Caco-2 (cell line): ENCODE data around the gene STX8. TPM values are rescaled to one million over a fixed set of nuclear protein-coding genes. Genes with fewer than 3 reads are reported as not detected.

Source experiments
- BruUV-seq: library from RNA; stranded (reverse); fragments of 400-500 nt; replicated peaks from 2 replicates; lab custom pipeline; 2021; lab: Mats Ljungman, UMichigan
- CTCF ChIA-PET: fragments of 300-600 bp; sonication (Branson Sonifier 250); formaldehyde crosslinking; loops from one replicate; lab custom pipeline; 2022; ENCODE audit warnings: antibody characterized with exemption; lab: Charles Lee
- POLR2A ChIA-PET: fragments of 300-600 bp; sonication (Branson Sonifier 250); formaldehyde crosslinking; loops from one replicate; lab custom pipeline; 2022; ENCODE audit warnings: antibody characterized with exemption; lab: Charles Lee
- DNase-seq, 2 experiments: peaks; one replicate each; pipeline versions ENCODE4 v3.0.0 to v3.0.0-alpha.2; 2020 to 2022
- H3K27me3 ChIP-seq: replicated peaks from 2 replicates; pipeline ENCODE4 v1.6.0; 2011; ENCODE audit warnings: low read length; ENCODE audit not compliant: control insufficient read depth, insufficient read depth
- H3K36me3 ChIP-seq: 2 replicates; pipeline ENCODE4 v1.5.1; 2011; ENCODE audit warnings: low read length; ENCODE audit not compliant: control insufficient read depth, insufficient read depth
- H3K4me1 ChIP-seq: fragments of 250-450 bp; sonication (Bioruptor Pico); 2 replicates; pipeline ENCODE4 v1.5.1; 2020; ENCODE audit warnings: mild to moderate bottlenecking
- H3K4me3 ChIP-seq: 2 replicates; pipeline ENCODE4 v1.5.1; 2011; ENCODE audit warnings: low read depth, mild to moderate bottlenecking, control low read depth, low read length
- H3K9me3 ChIP-seq: fragments of 250-450 bp; sonication (Bioruptor Pico); 2 replicates; pipeline ENCODE4 v1.5.1; 2020; ENCODE audit warnings: mild to moderate bottlenecking, moderate library complexity
- H3K27ac Mint-ChIP-seq: one replicate; pipeline ENCODE4 v1.8.0; 2022; ENCODE audit warnings: mixed read lengths; ENCODE audit not compliant: unreplicated experiment
- H3K27me3 Mint-ChIP-seq: one replicate; pipeline ENCODE4 v1.8.0; 2022; ENCODE audit warnings: mixed read lengths; ENCODE audit not compliant: insufficient read depth, unreplicated experiment
- H3K36me3 Mint-ChIP-seq: one replicate; pipeline ENCODE4 v1.8.0; 2022; ENCODE audit warnings: mild to moderate bottlenecking, mixed read lengths; ENCODE audit not compliant: insufficient read depth, unreplicated experiment
- H3K4me1 Mint-ChIP-seq: one replicate; pipeline ENCODE4 v1.8.0; 2022; ENCODE audit warnings: low read depth, mixed read lengths; ENCODE audit not compliant: unreplicated experiment
- H3K4me3 Mint-ChIP-seq: one replicate; pipeline ENCODE4 v1.8.0; 2022; ENCODE audit warnings: mild to moderate bottlenecking, moderate library complexity, mixed read lengths; ENCODE audit not compliant: unreplicated experiment
- H3K9me3 Mint-ChIP-seq: one replicate; pipeline ENCODE4 v1.8.0; 2022; ENCODE audit warnings: mixed read lengths; ENCODE audit not compliant: unreplicated experiment
- CTCF ChIP-seq, 2 experiments: fragments of 200-600 bp in 1 of 2; IDR thresholded peaks; 1 replicate in 1 of 2; 2 replicates in 1 of 2; pipeline versions ENCODE4 v1.5.1 to v1.8.0; 2011 to 2022; ENCODE audit warnings: antibody characterized with exemption in 1 of 2, control low read depth in 1 of 2, inconsistent platforms in 1 of 2, low read depth in 1 of 2, low read length in 1 of 2, mild to moderate bottlenecking in 1 of 2, moderate library complexity in 1 of 2; ENCODE audit not compliant: insufficient read depth in 1 of 2, severe bottlenecking in 1 of 2, unreplicated experiment in 1 of 2
- intact Hi-C: fragments of 100-400 bp; cut with micrococcal nuclease; formaldehyde crosslinking; loops from one replicate; pipeline ENCODE4 v1.10.0; 2022; ENCODE audit not compliant: unreplicated experiment
- total RNA-seq: library from RNA; stranded (reverse); gene quantifications from 2 replicates; pipeline ENCODE4 v1.2.3, GENCODE V29; 2022

Gene STX8
- total RNA-seq, 1 experiment from 2014 or later = 22.6 TPM

GRCh38 chr17:9256751-9257629 is 318.6 kb downstream of the STX8 start:
- intact Hi-C loops = no loop called here
- Mint-ChIP-seq H3K4me3 (no peak overlapping the region), H3K4me1 (peaks cover 15% of the 10 kb centered on the region), H3K27ac (peak overlapping the region; percentile 24), H3K9me3 (no peaks in the 10 kb centered on the region), H3K27me3 (no peaks in the 10 kb centered on the region), H3K36me3 (no peaks in the 10 kb centered on the region)
- H3K36me3 ChIP-seq = no peaks in the 10 kb centered on the region
- no peak overlapping the region for H3K4me3 ChIP-seq
- POLR2A ChIA-PET = no interaction called here
- no peaks in the 10 kb centered on the region for H3K4me1 ChIP-seq
- BruUV-seq = no TSS peak
- H3K9me3 ChIP-seq = no peaks in the 10 kb centered on the region
- CTCF ChIA-PET = no interaction called here
- DNase-seq = no peak
- TF ChIP-seq CTCF (IDR thresholded peaks at IDR 0.05; ENCODE audit: insufficient read depth in 1 of 2, low read depth in 1 of 2, low read length in 1 of 2, severe bottlenecking in 1 of 2, unreplicated experiment in 1 of 2) = no peak
- no peaks in the 10 kb centered on the region for H3K27me3 ChIP-seq

- H3K36me3 ChIP-seq = no peaks in the 10 kb centered on the region
- Mint-ChIP-seq H3K4me1 (peaks cover 15% of the 10 kb centered on the region), H3K4me3 (no peak overlapping the region), H3K27ac (no peak overlapping the region), H3K9me3 (no peaks in the 10 kb centered on the region), H3K36me3 (no peaks in the 10 kb centered on the region), H3K27me3 (no peaks in the 10 kb centered on the region)
- CTCF ChIA-PET = no interaction called here
- H3K4me3 ChIP-seq = no peak overlapping the region
- TF ChIP-seq CTCF (IDR thresholded peaks at IDR 0.05; ENCODE audit: insufficient read depth in 1 of 2, low read depth in 1 of 2, low read length in 1 of 2, severe bottlenecking in 1 of 2, unreplicated experiment in 1 of 2) = no peak
- POLR2A ChIA-PET = no interaction called here
- intact Hi-C loops = no loop called here
- H3K9me3 ChIP-seq = no peaks in the 10 kb centered on the region
- no peaks in the 10 kb centered on the region for H3K4me1 ChIP-seq
- no TSS peak for BruUV-seq
- no peak for DNase-seq
- no peaks in the 10 kb centered on the region for H3K27me3 ChIP-seq
Measured at GRCh38 chr17:9256361-9256750, 319.3 kb downstream of the STX8 start.

- Histone ChIP-seq H3K4me1 (no peaks in the 10 kb centered on the region), H3K36me3 (no peaks in the 10 kb centered on the region), H3K4me3 (no peak overlapping the region), H3K27me3 (no peaks in the 10 kb centered on the region), H3K9me3 (no peaks in the 10 kb centered on the region)
- no peak for DNase-seq
- intact Hi-C loops = no loop called here
- no peaks in the 10 kb centered on the region for H3K9me3 Mint-ChIP-seq
- TF ChIP-seq CTCF (IDR thresholded peaks at IDR 0.05; ENCODE audit: insufficient read depth in 1 of 2, low read depth in 1 of 2, low read length in 1 of 2, severe bottlenecking in 1 of 2, unreplicated experiment in 1 of 2) = no peak
- no peaks in the 10 kb centered on the region for H3K27me3 Mint-ChIP-seq
- H3K4me3 Mint-ChIP-seq = no peak overlapping the region
- no peaks in the 10 kb centered on the region for H3K36me3 Mint-ChIP-seq
- H3K4me1 Mint-ChIP-seq = peaks cover 15% of the 10 kb centered on the region
- no TSS peak for BruUV-seq
- CTCF ChIA-PET = no interaction called here
- no peak overlapping the region for H3K27ac Mint-ChIP-seq
- POLR2A ChIA-PET = no interaction called here
Measured at GRCh38 chr17:9255833-9256232, 319.8 kb downstream of the STX8 start.
